HL-60 (cell line): ENCODE results near the gene FBN1.

Source experiments
- GABPA ChIP-seq: IDR thresholded peaks from 2 replicates; pipeline ENCODE4 v1.6.1; 2012; ENCODE audit warnings: low read depth
- POLR2AphosphoS5 ChIP-seq: IDR thresholded peaks from 2 replicates; pipeline ENCODE4 v1.6.1; 2012; ENCODE audit warnings: low read depth
- SPI1 ChIP-seq: IDR thresholded peaks from 2 replicates; pipeline ENCODE4 v1.6.1; 2012; ENCODE audit warnings: low read depth, mild to moderate bottlenecking, borderline replicate concordance
- TF ChIP-seq, protein P1 (sequence below): IDR thresholded peaks from one replicate; pipeline ENCODE4 v1.5.1; 2011; ENCODE audit warnings: low read length, control low read depth, inconsistent platforms; ENCODE audit not compliant: insufficient read depth
- TF ChIP-seq, protein P2 (sequence below): IDR thresholded peaks from 2 replicates; pipeline ENCODE4 v1.6.1; 2012; ENCODE audit warnings: low read depth; ENCODE audit not compliant: insufficient replicate concordance

GRCh38 chr15:48634096-48634495 lies 11.4 kb downstream of the FBN1 start:
- no peak for TF ChIP-seq GABPA
- TF ChIP-seq, protein P1, sequence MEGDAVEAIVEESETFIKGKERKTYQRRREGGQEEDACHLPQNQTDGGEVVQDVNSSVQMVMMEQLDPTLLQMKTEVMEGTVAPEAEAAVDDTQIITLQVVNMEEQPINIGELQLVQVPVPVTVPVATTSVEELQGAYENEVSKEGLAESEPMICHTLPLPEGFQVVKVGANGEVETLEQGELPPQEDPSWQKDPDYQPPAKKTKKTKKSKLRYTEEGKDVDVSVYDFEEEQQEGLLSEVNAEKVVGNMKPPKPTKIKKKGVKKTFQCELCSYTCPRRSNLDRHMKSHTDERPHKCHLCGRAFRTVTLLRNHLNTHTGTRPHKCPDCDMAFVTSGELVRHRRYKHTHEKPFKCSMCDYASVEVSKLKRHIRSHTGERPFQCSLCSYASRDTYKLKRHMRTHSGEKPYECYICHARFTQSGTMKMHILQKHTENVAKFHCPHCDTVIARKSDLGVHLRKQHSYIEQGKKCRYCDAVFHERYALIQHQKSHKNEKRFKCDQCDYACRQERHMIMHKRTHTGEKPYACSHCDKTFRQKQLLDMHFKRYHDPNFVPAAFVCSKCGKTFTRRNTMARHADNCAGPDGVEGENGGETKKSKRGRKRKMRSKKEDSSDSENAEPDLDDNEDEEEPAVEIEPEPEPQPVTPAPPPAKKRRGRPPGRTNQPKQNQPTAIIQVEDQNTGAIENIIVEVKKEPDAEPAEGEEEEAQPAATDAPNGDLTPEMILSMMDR = no peak
- TF ChIP-seq, protein P2, sequence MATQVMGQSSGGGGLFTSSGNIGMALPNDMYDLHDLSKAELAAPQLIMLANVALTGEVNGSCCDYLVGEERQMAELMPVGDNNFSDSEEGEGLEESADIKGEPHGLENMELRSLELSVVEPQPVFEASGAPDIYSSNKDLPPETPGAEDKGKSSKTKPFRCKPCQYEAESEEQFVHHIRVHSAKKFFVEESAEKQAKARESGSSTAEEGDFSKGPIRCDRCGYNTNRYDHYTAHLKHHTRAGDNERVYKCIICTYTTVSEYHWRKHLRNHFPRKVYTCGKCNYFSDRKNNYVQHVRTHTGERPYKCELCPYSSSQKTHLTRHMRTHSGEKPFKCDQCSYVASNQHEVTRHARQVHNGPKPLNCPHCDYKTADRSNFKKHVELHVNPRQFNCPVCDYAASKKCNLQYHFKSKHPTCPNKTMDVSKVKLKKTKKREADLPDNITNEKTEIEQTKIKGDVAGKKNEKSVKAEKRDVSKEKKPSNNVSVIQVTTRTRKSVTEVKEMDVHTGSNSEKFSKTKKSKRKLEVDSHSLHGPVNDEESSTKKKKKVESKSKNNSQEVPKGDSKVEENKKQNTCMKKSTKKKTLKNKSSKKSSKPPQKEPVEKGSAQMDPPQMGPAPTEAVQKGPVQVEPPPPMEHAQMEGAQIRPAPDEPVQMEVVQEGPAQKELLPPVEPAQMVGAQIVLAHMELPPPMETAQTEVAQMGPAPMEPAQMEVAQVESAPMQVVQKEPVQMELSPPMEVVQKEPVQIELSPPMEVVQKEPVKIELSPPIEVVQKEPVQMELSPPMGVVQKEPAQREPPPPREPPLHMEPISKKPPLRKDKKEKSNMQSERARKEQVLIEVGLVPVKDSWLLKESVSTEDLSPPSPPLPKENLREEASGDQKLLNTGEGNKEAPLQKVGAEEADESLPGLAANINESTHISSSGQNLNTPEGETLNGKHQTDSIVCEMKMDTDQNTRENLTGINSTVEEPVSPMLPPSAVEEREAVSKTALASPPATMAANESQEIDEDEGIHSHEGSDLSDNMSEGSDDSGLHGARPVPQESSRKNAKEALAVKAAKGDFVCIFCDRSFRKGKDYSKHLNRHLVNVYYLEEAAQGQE = no peak
- TF ChIP-seq POLR2AphosphoS5 = no peak
- TF ChIP-seq SPI1 = no peak
